ENCODE measurements around the gene RAB3GAP2.
"Not testable (repeated sequence)": the region's sequence is repeated elsewhere in the genome, so short reads cannot be mapped to it uniquely, and the experiment has no call there.

The RAB3GAP2 gene

DNA sequence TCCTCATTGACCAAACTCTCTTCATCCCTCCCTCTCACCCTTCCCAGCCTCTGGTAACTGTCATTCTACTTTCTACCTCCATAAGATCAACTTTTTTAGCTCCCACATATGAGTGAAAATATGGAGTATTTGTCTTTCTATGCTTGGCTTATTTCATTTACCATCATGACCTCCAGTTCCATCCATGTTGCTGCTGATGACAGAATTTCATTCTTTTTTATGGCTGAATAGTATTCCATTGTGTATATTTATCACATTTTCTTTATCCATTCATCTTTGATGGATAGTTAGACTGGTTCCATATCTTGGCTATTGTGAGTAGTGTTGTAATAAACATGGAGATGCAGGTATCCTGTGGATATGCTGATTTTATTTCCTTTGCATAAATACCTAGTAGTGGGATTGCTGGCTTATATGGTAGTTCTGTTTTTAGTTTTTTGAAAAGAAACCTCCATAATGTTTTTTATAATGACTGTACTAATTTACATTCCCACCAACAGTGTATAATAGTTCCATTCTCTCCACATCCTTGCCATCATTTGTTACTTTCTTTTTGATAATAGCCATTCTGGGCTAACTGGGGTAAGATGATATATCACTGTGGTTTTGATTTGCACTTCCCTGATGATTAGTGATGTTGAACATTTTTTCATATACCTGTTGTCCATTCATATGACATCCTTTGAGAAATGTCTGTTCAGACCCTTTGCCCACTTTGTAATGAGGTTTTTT lies 142.6 kb downstream of the RAB3GAP2 start:
- DNase-seq, result no peak

DNA sequence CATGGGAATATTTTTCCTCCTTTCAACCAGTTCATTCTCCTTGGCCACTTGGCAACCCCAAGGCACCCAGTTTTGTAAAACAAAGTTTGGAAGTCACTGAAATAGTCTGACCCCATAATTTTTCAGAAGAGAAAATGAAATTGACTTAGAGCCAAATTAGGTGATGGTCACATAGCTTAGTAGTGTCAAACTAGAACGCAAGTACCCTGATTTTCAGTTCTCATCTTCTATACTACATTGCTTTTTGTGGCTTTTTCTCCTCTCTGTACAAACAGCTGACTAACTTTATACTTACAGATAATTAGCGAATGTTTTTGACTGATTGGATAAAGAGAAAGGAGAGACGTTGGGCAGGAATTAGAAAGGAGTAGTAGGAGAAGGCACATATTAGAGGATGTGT lies 145.2 kb downstream of the RAB3GAP2 start:
- no peak for DNase-seq

DNA sequence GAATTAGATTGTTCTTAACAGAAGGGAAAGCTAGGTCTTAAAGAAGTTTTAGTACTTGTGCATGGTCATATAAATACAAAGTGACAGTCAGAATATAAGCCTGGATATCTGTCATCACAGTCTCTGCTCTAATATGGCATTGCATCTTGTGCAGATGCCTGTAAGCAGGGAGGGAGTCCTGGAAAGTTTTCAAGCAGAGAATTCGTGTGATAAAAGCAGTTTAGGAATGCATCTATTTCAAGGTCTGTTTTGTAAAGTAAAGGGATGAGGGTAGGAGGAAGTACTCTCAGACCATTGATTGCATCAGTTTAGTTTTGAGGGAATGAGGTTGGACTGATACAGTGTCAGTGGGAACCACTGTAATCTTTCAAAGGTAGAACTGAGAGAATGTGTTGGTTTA lies 147.7 kb downstream of the RAB3GAP2 start:
- no peak for DNase-seq

DNA sequence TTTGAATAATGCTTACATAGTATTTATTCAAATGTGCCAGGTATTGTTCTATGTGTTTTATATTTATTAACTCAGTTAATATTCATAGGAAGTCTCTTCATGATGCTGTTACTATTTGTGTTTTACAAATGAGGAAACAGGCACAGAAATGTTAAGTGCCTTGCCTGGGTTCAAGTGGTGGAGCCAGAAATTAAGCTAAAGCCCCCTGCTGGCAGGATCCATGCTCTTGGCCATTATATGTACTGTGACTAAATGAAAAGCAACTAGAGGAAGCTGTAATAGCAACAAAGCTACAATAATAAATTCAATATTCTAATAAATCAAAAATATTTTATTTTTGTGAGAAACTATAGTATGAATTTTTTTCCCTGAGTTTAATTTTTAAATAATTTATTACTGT lies 148.4 kb downstream of the RAB3GAP2 start:
- no peak for DNase-seq

DNA sequence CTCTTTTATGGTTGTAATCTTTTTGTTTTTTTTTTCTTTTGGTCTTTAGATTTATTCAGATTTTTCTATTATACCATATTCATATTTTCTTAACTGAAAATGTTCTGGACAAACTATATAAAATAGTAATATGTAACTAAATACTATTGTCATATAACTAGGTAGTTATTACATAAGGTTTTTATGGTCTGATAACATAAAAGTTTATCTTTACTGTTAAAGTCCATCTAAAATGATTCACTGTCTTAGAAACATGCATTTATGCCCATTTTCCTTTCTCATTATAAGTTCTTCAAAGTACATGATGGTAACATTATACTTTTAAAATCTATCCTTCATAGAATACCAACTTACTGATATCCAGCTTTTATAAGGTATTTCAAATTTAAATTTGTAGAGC lies 149.2 kb downstream of the RAB3GAP2 start:
- no peak for DNase-seq

DNA sequence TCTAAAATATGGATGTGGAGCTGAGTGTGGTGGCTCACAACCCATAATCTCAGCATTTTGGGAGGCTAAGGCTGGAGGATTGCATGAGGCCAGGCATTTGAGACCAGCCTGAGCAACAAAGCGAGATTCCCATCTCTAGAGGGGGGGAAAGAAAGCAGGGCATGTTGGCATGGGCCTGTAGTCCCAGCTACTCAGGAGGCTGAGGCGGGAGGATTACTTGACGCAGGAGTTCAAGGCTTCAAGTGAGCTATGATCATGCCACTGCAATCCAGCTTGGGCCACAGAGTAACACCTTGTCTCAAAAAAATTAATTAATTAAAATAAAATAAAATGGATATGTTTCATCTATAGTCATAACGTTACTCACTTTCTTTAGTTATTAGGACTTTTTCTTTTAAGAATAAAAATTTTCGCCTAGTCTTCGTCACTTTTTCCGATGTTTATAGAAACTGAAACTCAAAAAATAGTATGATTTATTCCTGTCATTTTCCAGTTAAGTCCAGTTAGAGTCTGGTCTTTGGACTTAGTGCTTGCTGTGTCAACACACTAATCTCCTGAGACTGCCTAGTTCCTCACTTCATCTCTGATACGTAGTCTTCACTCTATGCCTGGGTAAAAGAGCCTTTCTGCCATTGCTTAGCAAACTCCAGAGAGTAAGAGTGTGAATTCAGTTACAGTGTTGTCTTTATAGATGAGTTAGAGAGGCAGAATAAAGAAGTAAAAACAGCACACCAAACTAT lies 150.3 kb downstream of the RAB3GAP2 start:
- DNase-seq, result no peak

DNA sequence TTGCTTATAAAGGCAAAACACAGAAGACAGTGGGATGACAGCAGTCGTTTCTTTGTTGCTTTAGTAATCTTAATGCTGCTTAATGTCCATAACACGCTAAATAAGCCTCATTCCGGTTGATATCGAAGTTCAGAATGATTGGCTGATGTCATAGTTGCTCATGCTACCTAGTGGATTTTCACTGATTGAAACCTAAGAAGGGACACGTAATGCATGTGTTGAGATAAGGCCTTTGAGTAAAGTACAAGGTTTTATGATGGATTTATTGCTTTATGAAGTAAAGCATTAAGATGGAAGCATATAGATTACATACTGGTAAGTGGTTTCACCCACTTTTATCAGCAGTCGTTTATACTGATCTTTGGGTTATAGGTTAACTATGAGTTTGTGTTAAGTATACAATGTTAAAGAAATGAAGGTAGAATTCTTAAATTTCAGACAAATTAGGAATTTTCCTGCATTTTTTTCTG lies 153.2 kb downstream of the RAB3GAP2 start:
- DNase-seq, result no peak

DNA sequence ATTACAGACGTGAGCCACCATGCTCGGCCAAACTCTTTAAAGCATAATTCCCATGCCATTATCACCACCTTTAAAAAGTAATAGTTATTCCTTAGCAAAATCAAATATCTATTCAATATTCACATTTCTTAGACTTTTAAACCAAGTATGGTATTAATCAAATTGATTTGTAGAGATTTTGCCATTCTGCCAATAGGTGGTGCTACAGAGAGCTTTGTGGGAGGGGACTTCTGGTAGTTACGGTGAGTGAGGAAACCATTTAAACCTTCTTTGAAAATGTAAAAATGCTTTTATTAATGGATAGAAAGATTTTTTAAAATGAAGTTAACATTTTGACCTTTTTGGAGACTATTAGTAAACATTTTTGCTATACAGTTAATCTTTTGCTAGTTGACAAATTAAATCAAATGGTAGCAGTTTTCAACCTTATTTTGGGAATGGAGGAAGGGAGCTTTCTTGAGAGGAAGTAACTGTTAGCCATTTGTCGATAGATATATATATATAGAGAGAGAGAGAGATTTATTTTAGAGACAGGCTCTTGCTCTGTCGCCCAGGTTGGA lies 159.0 kb downstream of the RAB3GAP2 start:
- DNase-seq, result no peak

DNA sequence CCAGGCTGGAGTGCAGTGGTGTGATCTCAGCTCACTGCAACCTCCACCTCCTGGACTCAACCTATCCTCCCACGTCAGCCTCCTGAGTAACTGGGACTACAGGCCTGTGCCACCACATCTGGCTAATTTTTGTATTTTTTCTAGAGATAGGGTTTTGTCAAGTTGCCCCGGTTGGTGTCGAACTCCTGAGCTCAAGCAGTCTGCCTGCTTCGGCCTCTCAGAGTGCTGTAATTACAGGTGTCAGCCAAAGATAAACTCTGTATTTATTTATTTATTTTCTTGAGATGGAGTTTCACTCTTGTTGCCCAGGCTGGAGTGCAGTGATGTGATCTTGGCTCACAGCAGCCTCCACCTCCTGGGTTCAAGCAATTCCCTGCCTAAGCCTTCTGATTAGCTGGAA lies 159.7 kb downstream of the RAB3GAP2 start:
- DNase-seq, result not testable (repeated sequence)

DNA sequence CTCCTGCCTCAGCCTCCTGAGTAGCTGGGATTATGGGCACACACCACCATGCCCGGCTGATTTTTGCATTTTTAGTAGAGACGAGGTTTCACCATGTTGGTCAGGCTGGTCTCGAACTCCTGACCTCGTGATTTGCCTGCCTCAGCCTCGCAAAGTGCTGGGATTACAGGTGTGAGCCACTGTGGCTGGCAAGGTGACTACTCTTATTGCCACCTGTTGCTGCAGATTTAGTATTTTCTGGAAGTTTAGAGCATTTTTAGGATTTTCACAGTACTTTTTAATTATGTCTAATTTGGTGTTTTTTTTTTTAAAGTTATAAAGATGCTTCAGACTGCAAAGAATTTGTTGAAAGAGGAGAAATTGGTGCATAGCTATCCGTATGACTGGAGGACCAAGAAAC lies 161.8 kb downstream of the RAB3GAP2 start:
- not testable (repeated sequence) for DNase-seq

DNA sequence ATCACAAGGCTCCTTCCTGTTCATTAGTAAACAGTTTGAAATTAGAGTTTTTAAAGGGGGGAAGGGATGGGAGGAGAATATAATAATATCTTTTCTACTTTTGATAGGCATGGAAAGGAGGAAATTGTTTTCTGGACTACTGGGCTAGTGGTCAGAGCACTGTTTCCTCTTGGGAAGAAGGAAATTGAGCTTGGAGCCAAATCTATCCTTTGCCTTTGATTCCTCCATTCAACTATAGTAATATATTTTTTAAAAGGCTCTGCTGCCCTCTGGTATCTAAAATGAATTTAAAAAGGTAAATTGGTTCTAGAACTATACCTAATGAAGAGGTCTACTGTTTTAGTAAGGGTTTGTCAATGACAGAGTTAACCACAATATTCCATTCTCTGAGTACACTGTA lies 172.4 kb downstream of the RAB3GAP2 start:
- DNase-seq, result no peak

All from cerebellar nuclear complex (tissue), 1 donor.